OCI-LY7 (cell line): Measurements from ENCODE around the gene ADCY1. TPM values are rescaled to one million over a fixed set of nuclear protein-coding genes. Genes with fewer than 3 reads are reported as not detected.

Experiments
- BruUV-seq: library from RNA; stranded (reverse); fragments of 400-500 nt; replicated peaks from 2 replicates; lab custom pipeline; 2021; lab: Mats Ljungman, UMichigan
- CTCF ChIA-PET: fragments of 300-600 bp; sonication (Branson Sonifier 250); formaldehyde crosslinking; loops from one replicate; lab custom pipeline; 2022; ENCODE audit warnings: antibody characterized with exemption; ENCODE audit not compliant: unreplicated experiment; lab: Charles Lee
- POLR2A ChIA-PET: fragments of 300-600 bp; sonication (Branson Sonifier 250); formaldehyde crosslinking; loops from one replicate; lab custom pipeline; 2022; ENCODE audit warnings: antibody characterized with exemption; lab: Charles Lee
- DNase-seq: peaks from one replicate; pipeline ENCODE4 v3.0.0-alpha.2; 2015; ENCODE audit warnings: low spot score
- H2AFZ ChIP-seq: fragments of 200-600 bp; sonication (generic), shearing (Covaris generic); 2 replicates; pipeline ENCODE4 v1.6.1; 2014; ENCODE audit warnings: mild to moderate bottlenecking, antibody characterized with exemption, low read length, moderate library complexity
- H3K27ac ChIP-seq: fragments of 200-600 bp; sonication (generic); 2 replicates; pipeline ENCODE4 v1.5.1; 2014; ENCODE audit warnings: mixed run types, low read depth, mild to moderate bottlenecking, moderate library complexity, low read length, inconsistent platforms; ENCODE audit not compliant: poor library complexity, severe bottlenecking
- H3K36me3 ChIP-seq: fragments of 200-600 bp; sonication (generic); 2 replicates; pipeline ENCODE4 v1.6.1; 2014; ENCODE audit warnings: mild to moderate bottlenecking, antibody characterized with exemption, low read length, moderate library complexity, mixed read lengths; ENCODE audit not compliant: insufficient read depth
- H3K4me1 ChIP-seq: fragments of 200-600 bp; sonication (generic); 2 replicates; pipeline ENCODE4 v1.5.1; 2014; ENCODE audit warnings: mild to moderate bottlenecking, low read length; ENCODE audit not compliant: insufficient read depth, poor library complexity, severe bottlenecking
- H3K4me2 ChIP-seq: fragments of 200-600 bp; sonication (generic); 2 replicates; pipeline ENCODE4 v1.6.1; 2014; ENCODE audit warnings: mild to moderate bottlenecking, low read length
- H3K4me3 ChIP-seq: fragments of 200-600 bp; sonication (generic); 2 replicates; pipeline ENCODE4 v1.5.1; 2014; ENCODE audit warnings: mild to moderate bottlenecking, low read depth, low read length; ENCODE audit not compliant: poor library complexity, severe bottlenecking
- H3K79me2 ChIP-seq: fragments of 200-600 bp; sonication (generic); 2 replicates; pipeline ENCODE4 v1.6.1; 2016; ENCODE audit warnings: low read depth, mild to moderate bottlenecking, low read length, moderate library complexity, mixed read lengths; ENCODE audit not compliant: insufficient read depth
- H3K9me2 ChIP-seq: fragments of 200-600 bp; sonication (generic); 2 replicates; pipeline ENCODE4 v1.6.1; 2016; ENCODE audit warnings: mild to moderate bottlenecking, low read length, mixed read lengths; ENCODE audit not compliant: insufficient read depth
- H3K9me3 ChIP-seq: fragments of 200-600 bp; sonication (generic); 2 replicates; pipeline ENCODE4 v1.6.1; 2014; ENCODE audit warnings: mild to moderate bottlenecking, mixed run types, low read length, mixed read lengths
- H4K20me1 ChIP-seq: fragments of 200-600 bp; sonication (generic); 2 replicates; pipeline ENCODE4 v1.6.1; 2014; ENCODE audit warnings: mild to moderate bottlenecking, antibody characterized with exemption, low read length, moderate library complexity, mixed read lengths; ENCODE audit not compliant: insufficient read depth
- EZH2phosphoT487 ChIP-seq: fragments of 200-600 bp; sonication (generic); IDR thresholded peaks from 2 replicates; pipeline ENCODE4 v1.6.1; 2018; ENCODE audit warnings: low read depth, borderline replicate concordance, mild to moderate bottlenecking, mixed run types, antibody characterized with exemption, low read length, moderate library complexity, mixed read lengths
- intact Hi-C: fragments of 100-400 bp; cut with micrococcal nuclease; formaldehyde crosslinking; loops from one replicate; pipeline ENCODE4 v1.10.0; 2022; ENCODE audit not compliant: unreplicated experiment
- total RNA-seq, 2 experiments: library from RNA; depleted of rRNA in 1 of 2; stranded (reverse); fragments of >200 nt in 1 of 2; shearing (Covaris generic) in 1 of 2; gene quantifications; 2 replicates each; pipeline ENCODE4 v1.2.3, GENCODE V29; 2014 to 2022
- TF ChIP-seq, protein P1 (sequence below): fragments of 200-600 bp; sonication (generic); conservative IDR thresholded peaks from 2 replicates; pipeline ENCODE4 v1.5.1; 2014; ENCODE audit warnings: mild to moderate bottlenecking, antibody characterized with exemption, low read length, moderate library complexity, mixed read lengths

Gene ADCY1
- total RNA-seq, 2 experiments from 2014 or later: 0.13 TPM; not detected in 1

DNA sequence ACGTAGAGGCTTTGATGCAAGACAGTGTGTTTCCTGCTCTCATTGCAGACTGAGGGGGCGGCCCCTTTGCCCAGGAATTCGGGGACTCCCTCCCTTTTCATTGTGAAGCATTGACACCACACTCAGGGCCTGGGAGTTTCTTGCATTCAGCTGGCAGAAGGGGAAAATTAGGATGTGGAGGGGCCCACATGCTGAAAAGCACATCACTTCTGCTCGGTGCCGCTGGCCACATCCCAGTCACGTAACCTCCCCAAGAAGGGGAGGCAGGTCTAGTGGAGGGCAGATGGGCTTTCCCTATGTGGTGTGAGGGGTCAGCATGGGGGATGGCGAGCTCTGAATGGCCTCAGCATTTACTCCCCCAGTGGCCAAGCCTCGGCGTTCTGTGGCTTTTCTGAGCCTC, 47.9 kb downstream of the ADCY1 start:
- intact Hi-C loops: no loop called here
- Histone ChIP-seq H3K9me2 (no peaks in the 10 kb centered on the region), H3K9me3 (no peaks in the 10 kb centered on the region), H3K36me3 (no peaks in the 10 kb centered on the region), H3K4me1 (no peaks in the 10 kb centered on the region), H3K4me2 (no peak overlapping the region), H3K27ac (no peak overlapping the region), H4K20me1 (no peaks in the 10 kb centered on the region), H3K4me3 (no peak overlapping the region), H3K79me2 (no peaks in the 10 kb centered on the region), H2AFZ (no peak overlapping the region)
- CTCF ChIA-PET: interaction anchor here (0.5 kb wide), 1 partner anchor 221 kb away, joined by 3 read pairs; no protein-coding TSS in a partner anchor
- BruUV-seq: no TSS peak
- POLR2A ChIA-PET: no interaction called here
- TF ChIP-seq, protein P1, sequence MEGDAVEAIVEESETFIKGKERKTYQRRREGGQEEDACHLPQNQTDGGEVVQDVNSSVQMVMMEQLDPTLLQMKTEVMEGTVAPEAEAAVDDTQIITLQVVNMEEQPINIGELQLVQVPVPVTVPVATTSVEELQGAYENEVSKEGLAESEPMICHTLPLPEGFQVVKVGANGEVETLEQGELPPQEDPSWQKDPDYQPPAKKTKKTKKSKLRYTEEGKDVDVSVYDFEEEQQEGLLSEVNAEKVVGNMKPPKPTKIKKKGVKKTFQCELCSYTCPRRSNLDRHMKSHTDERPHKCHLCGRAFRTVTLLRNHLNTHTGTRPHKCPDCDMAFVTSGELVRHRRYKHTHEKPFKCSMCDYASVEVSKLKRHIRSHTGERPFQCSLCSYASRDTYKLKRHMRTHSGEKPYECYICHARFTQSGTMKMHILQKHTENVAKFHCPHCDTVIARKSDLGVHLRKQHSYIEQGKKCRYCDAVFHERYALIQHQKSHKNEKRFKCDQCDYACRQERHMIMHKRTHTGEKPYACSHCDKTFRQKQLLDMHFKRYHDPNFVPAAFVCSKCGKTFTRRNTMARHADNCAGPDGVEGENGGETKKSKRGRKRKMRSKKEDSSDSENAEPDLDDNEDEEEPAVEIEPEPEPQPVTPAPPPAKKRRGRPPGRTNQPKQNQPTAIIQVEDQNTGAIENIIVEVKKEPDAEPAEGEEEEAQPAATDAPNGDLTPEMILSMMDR: no peak
- TF ChIP-seq EZH2phosphoT487: no peak
- DNase-seq: no peak

DNA sequence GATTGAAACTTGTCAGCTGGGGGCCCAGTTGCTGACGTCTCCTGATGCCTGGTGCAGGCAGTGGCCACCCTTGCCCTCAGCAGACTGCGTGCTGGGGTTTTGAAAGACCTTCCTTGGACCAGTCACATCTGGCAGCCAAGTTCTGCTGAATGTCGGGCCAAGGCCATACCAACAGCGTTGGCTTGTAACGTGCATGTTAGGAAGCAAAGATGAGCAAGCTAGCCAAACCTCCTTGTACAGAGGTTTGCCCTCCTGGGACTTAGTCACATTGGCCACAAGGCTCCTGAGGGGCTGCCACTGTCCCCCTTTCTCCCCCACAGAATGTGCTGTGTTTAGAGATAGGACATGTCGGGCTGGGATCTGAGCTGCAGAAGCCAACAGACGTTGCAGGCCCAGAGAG, 49.0 kb downstream of the ADCY1 start:
- no peaks in the 10 kb centered on the region for H3K9me3 ChIP-seq
- CTCF ChIA-PET: no interaction called here
- H3K4me3 ChIP-seq: no peak overlapping the region
- no peaks in the 10 kb centered on the region for H3K9me2 ChIP-seq
- no peak overlapping the region for H2AFZ ChIP-seq
- no peak for TF ChIP-seq EZH2phosphoT487
- TF ChIP-seq, protein P1: no peak
- no peak overlapping the region for H3K27ac ChIP-seq
- POLR2A ChIA-PET: no interaction called here
- DNase-seq: no peak
- no peaks in the 10 kb centered on the region for H3K36me3 ChIP-seq
- H4K20me1 ChIP-seq: no peaks in the 10 kb centered on the region
- BruUV-seq: no TSS peak
- intact Hi-C loops: no loop called here
- no peak overlapping the region for H3K4me2 ChIP-seq
- no peaks in the 10 kb centered on the region for H3K4me1 ChIP-seq
- H3K79me2 ChIP-seq: no peaks in the 10 kb centered on the region

DNA sequence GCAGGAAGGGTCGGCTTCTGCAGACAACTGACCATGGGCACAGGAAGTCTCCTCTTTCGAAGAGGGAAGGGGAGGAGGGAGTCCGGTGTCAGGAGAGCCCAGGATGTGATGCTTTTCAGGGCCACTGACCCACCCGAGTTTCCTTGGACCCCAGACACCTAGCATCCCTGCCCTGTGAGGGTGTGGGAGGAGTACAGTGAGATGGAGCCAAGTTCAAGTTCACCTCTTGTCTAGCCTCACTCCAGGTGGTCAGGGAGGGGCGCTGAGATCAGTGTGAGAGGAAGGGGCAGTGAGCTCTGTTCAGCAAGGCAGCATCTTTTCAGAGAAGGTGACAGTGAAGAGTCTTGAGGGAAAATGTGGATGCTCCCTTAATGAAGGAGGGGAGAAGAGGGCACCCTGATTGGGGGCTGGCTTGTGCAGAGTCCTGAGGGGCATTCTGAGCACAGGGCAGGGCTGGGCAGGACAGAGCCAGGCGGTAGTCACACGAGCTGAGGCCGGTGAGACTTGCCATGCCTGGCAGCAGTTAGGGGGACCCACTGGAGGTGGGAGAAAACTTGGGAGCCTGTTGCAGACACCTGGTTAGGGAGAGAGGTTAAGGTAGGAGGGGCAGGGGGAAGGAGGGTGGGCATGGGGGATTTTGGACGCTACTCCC, 49.7 kb downstream of the ADCY1 start:
- TF ChIP-seq EZH2phosphoT487: no peak
- TF ChIP-seq, protein P1: no peak
- H4K20me1 ChIP-seq: no peaks in the 10 kb centered on the region
- no peak overlapping the region for H3K4me2 ChIP-seq
- H3K4me1 ChIP-seq: no peaks in the 10 kb centered on the region
- H2AFZ ChIP-seq: no peak overlapping the region
- no peaks in the 10 kb centered on the region for H3K36me3 ChIP-seq
- no peaks in the 10 kb centered on the region for H3K9me3 ChIP-seq
- BruUV-seq: no TSS peak
- intact Hi-C loops: no loop called here
- ChIA-PET POLR2A (no interaction called here), CTCF (no interaction called here)
- H3K79me2 ChIP-seq: no peaks in the 10 kb centered on the region
- no peak for DNase-seq
- no peak overlapping the region for H3K27ac ChIP-seq
- H3K4me3 ChIP-seq: no peak overlapping the region
- H3K9me2 ChIP-seq: no peaks in the 10 kb centered on the region
